Astrocyte (in vitro differentiated cells and primary cell): ENCODE measurements around the gene SEC22A. TPM values are rescaled to one million over a fixed set of nuclear protein-coding genes. Genes with fewer than 3 reads are reported as not detected.

ENCODE experiments used
- DNase-seq: peaks from one replicate; pipeline ENCODE4 v3.0.0-alpha.2; 2010; ENCODE audit warnings: low read depth
- FAIRE-seq: peaks from 2 replicates; lab custom pipeline; 2011; peaks lifted over from hg19 to GRCh38; lab: Jason Lieb, UNC
- H2AFZ ChIP-seq: 2 replicates; pipeline ENCODE4 v1.6.0; 2012; ENCODE audit warnings: low read depth, low read length, inconsistent platforms
- H3K27ac ChIP-seq: 2 replicates; pipeline ENCODE4 v1.5.1; 2011; ENCODE audit warnings: low read depth, low read length, inconsistent platforms
- H3K27me3 ChIP-seq: 2 replicates; pipeline ENCODE4 v1.6.0; 2011; ENCODE audit warnings: low read length, inconsistent platforms; ENCODE audit not compliant: insufficient read depth
- H3K36me3 ChIP-seq: 2 replicates; pipeline ENCODE4 v1.5.1; 2011; ENCODE audit warnings: low read length, inconsistent platforms; ENCODE audit not compliant: insufficient read depth
- H3K4me1 ChIP-seq: 2 replicates; pipeline ENCODE4 v1.5.1; 2011; ENCODE audit warnings: low read length, inconsistent platforms; ENCODE audit not compliant: insufficient read depth
- H3K4me2 ChIP-seq: 2 replicates; pipeline ENCODE4 v1.6.0; 2012; ENCODE audit warnings: low read length, inconsistent platforms
- H3K4me3 ChIP-seq: 2 replicates; pipeline ENCODE4 v1.5.1; 2011; ENCODE audit warnings: low read depth, mild to moderate bottlenecking, low read length, inconsistent platforms; ENCODE audit not compliant: insufficient read depth
- H3K79me2 ChIP-seq: 2 replicates; pipeline ENCODE4 v1.6.0; 2012; ENCODE audit warnings: mild to moderate bottlenecking, low read length, inconsistent platforms; ENCODE audit not compliant: insufficient read depth
- H3K9ac ChIP-seq: 2 replicates; pipeline ENCODE4 v1.6.0; 2012; ENCODE audit warnings: mild to moderate bottlenecking, low read length, inconsistent platforms
- H3K9me3 ChIP-seq: 2 replicates; pipeline ENCODE4 v1.5.1; 2012; ENCODE audit warnings: low read depth, mild to moderate bottlenecking, low read length, inconsistent platforms; ENCODE audit not compliant: insufficient read depth
- H4K20me1 ChIP-seq: 2 replicates; pipeline ENCODE4 v1.6.0; 2012; ENCODE audit warnings: low read length, inconsistent platforms; ENCODE audit not compliant: insufficient read depth
- H3K27ac Mint-ChIP-seq: one replicate; pipeline ENCODE4 v1.8.0; 2021; ENCODE audit warnings: mild to moderate bottlenecking, mixed read lengths; ENCODE audit not compliant: unreplicated experiment
- H3K27me3 Mint-ChIP-seq: one replicate; pipeline ENCODE4 v1.8.0; 2021; ENCODE audit warnings: low read depth, mixed read lengths; ENCODE audit not compliant: unreplicated experiment
- H3K36me3 Mint-ChIP-seq: one replicate; pipeline ENCODE4 v1.8.0; 2021; ENCODE audit warnings: low read depth, mixed read lengths; ENCODE audit not compliant: unreplicated experiment
- H3K4me1 Mint-ChIP-seq: one replicate; pipeline ENCODE4 v1.8.0; 2021; ENCODE audit warnings: low read depth, mixed read lengths; ENCODE audit not compliant: unreplicated experiment
- H3K4me3 Mint-ChIP-seq: one replicate; pipeline ENCODE4 v1.8.0; 2021; ENCODE audit warnings: mild to moderate bottlenecking, moderate library complexity, mixed read lengths; ENCODE audit not compliant: unreplicated experiment
- H3K9me3 Mint-ChIP-seq: one replicate; pipeline ENCODE4 v1.8.0; 2021; ENCODE audit warnings: mild to moderate bottlenecking, mixed read lengths; ENCODE audit not compliant: unreplicated experiment
- CTCF ChIP-seq: IDR thresholded peaks from 2 replicates; pipeline ENCODE4 v1.5.1; 2011; ENCODE audit warnings: low read depth, mild to moderate bottlenecking, inconsistent platforms, low read length, moderate library complexity; ENCODE audit not compliant: insufficient read depth
- EZH2 ChIP-seq: IDR thresholded peaks from 2 replicates; pipeline ENCODE4 v1.6.1; 2012; ENCODE audit warnings: mild to moderate bottlenecking, low read length, inconsistent platforms; ENCODE audit not compliant: insufficient read depth
- total RNA-seq: library from RNA; stranded (reverse); gene quantifications from 2 replicates; pipeline ENCODE4 v1.2.1, GENCODE V29; 2021

Gene SEC22A
- total RNA-seq, 1 donor from 2014 or later = 10.9 TPM

- Histone ChIP-seq H4K20me1 (peaks cover 10% of the 10 kb centered on the region), H3K27ac (no peak overlapping the region)
- TF ChIP-seq CTCF (no peak), EZH2 (no peak)
Observed at GRCh38 chr3:123285931-123286307, 84.2 kb downstream of the SEC22A start.

GRCh38 chr3:123286308-123287023, 84.7 kb downstream of the SEC22A start:
- no peak overlapping the region for H3K27ac Mint-ChIP-seq
- no peak overlapping the region for H2AFZ ChIP-seq
- H3K36me3 ChIP-seq = no peaks in the 10 kb centered on the region
- no peaks in the 10 kb centered on the region for H3K27me3 ChIP-seq
- H3K27me3 Mint-ChIP-seq = peaks cover 22% of the 10 kb centered on the region
- FAIRE-seq = no peak
- H3K27ac ChIP-seq = no peak overlapping the region
- H3K4me2 ChIP-seq = no peak overlapping the region
- H3K4me1 ChIP-seq = no peaks in the 10 kb centered on the region
- TF ChIP-seq CTCF (peak; percentile 89), EZH2 (no peak)
- H3K4me3 Mint-ChIP-seq = no peak overlapping the region
- H4K20me1 ChIP-seq = peaks cover 10% of the 10 kb centered on the region
- peaks cover 4% of the 10 kb centered on the region for H3K36me3 Mint-ChIP-seq
- H3K9me3 ChIP-seq = no peaks in the 10 kb centered on the region
- DNase-seq = peak; percentile 30
- H3K9ac ChIP-seq = no peak overlapping the region
- H3K79me2 ChIP-seq = no peaks in the 10 kb centered on the region
- H3K4me3 ChIP-seq = no peak overlapping the region
- no peaks in the 10 kb centered on the region for H3K4me1 Mint-ChIP-seq
- peaks cover 4% of the 10 kb centered on the region for H3K9me3 Mint-ChIP-seq

More at GRCh38 chr3:123285931-123286307, 84.2 kb downstream of the SEC22A start:
- no peaks in the 10 kb centered on the region for H3K9me3 Mint-ChIP-seq
- no peak for FAIRE-seq
- Histone ChIP-seq H2AFZ (no peak overlapping the region), H3K79me2 (no peaks in the 10 kb centered on the region), H3K9me3 (no peaks in the 10 kb centered on the region), H3K9ac (no peak overlapping the region), H3K4me1 (no peaks in the 10 kb centered on the region), H3K27me3 (no peaks in the 10 kb centered on the region), H3K4me2 (no peak overlapping the region), H3K4me3 (no peak overlapping the region), H3K36me3 (no peaks in the 10 kb centered on the region)
- H3K4me1 Mint-ChIP-seq = no peaks in the 10 kb centered on the region
- no peak overlapping the region for H3K27ac Mint-ChIP-seq
- H3K4me3 Mint-ChIP-seq = no peak overlapping the region
- H3K36me3 Mint-ChIP-seq = peaks cover 4% of the 10 kb centered on the region
- DNase-seq = no peak
- peaks cover 23% of the 10 kb centered on the region for H3K27me3 Mint-ChIP-seq
